SK-N-SH (cell line): ENCODE data around the gene DHPS. TPM values are rescaled to one million over a fixed set of nuclear protein-coding genes. Genes with fewer than 3 reads are reported as not detected.
"Not testable (repeated sequence)": the region's sequence is repeated elsewhere in the genome, so short reads cannot be mapped to it uniquely, and the experiment has no call there.

ENCODE experiments used
- CTCF ChIA-PET: fragments of 300-600, 350-600 bp; formaldehyde crosslinking; extraction: SDS; loops from one replicate; lab custom pipeline; 2021; lab: Yijun Ruan, JAX
- POLR2A ChIA-PET: fragments of 350-600 bp; sonication (Branson Sonifier 250); formaldehyde crosslinking; extraction: SDS; loops from one replicate; lab custom pipeline; 2020; ENCODE audit warnings: antibody characterized with exemption, inconsistent platforms; lab: Yijun Ruan, JAX
- DNase-seq: peaks from one replicate; pipeline ENCODE4 v3.0.0; 2012
- H2AFZ ChIP-seq: fragments of 200-600 bp; sonication (generic); 2 replicates; pipeline ENCODE4 v1.8.1; 2016; ENCODE audit warnings: antibody characterized with exemption, mild to moderate bottlenecking, low read depth
- H3F3A ChIP-seq: fragments of 200-600 bp; sonication (generic); replicated peaks from 2 replicates; pipeline ENCODE3; 2016; ENCODE audit warnings: antibody characterized with exemption, mild to moderate bottlenecking; ENCODE audit not compliant: insufficient read depth
- H3K27ac ChIP-seq, 2 experiments: fragments of 200-500 bp in 1 of 2; fragments of 200-600 bp in 1 of 2; sonication (Bioruptor generic) in 1 of 2; sonication (generic), shearing (Covaris generic) in 1 of 2; 2 replicates each; pipeline versions ENCODE4 v1.5.1 to v1.6.1; 2014 to 2016; ENCODE audit warnings: low read depth in 2 of 2, inconsistent platforms in 1 of 2, low read length in 1 of 2, mild to moderate bottlenecking in 1 of 2, mixed read lengths in 1 of 2
- H3K27me3 ChIP-seq: fragments of 200-600 bp; sonication (generic), shearing (Covaris generic); 2 replicates; pipeline ENCODE4 v1.6.1; 2016; ENCODE audit warnings: mixed run types; ENCODE audit not compliant: insufficient read depth
- H3K36me3 ChIP-seq, 2 experiments: fragments of 200-500 bp in 1 of 2; fragments of 200-600 bp in 1 of 2; sonication (Bioruptor generic) in 1 of 2; sonication (generic) in 1 of 2; replicated peaks in 1 of 2; 2 replicates each; pipeline versions ENCODE3 to v1.5.1; 2014 to 2016; ENCODE audit warnings: low read length in 1 of 2, mild to moderate bottlenecking in 1 of 2; ENCODE audit not compliant: insufficient read depth in 2 of 2, control insufficient read depth in 1 of 2
- H3K4me1 ChIP-seq, 2 experiments: fragments of 200-500 bp in 1 of 2; fragments of 200-600 bp in 1 of 2; sonication (Bioruptor generic) in 1 of 2; sonication (generic), shearing (Covaris generic) in 1 of 2; 2 replicates each; pipeline versions ENCODE4 v1.5.1 to v1.6.1; 2014 to 2016; ENCODE audit warnings: low read depth in 1 of 2, low read length in 1 of 2, mixed run types in 1 of 2; ENCODE audit not compliant: insufficient read depth in 2 of 2, control insufficient read depth in 1 of 2
- H3K4me2 ChIP-seq: fragments of 200-600 bp; sonication (generic), shearing (Covaris generic); 2 replicates; pipeline ENCODE4 v1.6.1; 2017; ENCODE audit warnings: mixed run types
- H3K4me3 ChIP-seq, 2 experiments: fragments of 200-500 bp in 1 of 2; fragments of 200-600 bp in 1 of 2; sonication (Bioruptor generic) in 1 of 2; sonication (generic), shearing (Covaris generic) in 1 of 2; 2 replicates each; pipeline versions ENCODE4 v1.5.1 to v1.8.1; 2014 to 2016; ENCODE audit warnings: low read depth in 2 of 2, inconsistent platforms in 1 of 2, low read length in 1 of 2, mild to moderate bottlenecking in 1 of 2, mixed read lengths in 1 of 2, moderate library complexity in 1 of 2
- H3K79me2 ChIP-seq: fragments of 200-600 bp; sonication (generic); 2 replicates; pipeline ENCODE4 v1.8.1; 2017; ENCODE audit warnings: mild to moderate bottlenecking; ENCODE audit not compliant: insufficient read depth
- H3K9ac ChIP-seq: fragments of 200-600 bp; sonication (generic); 2 replicates; pipeline ENCODE4 v1.6.1; 2017; ENCODE audit warnings: mixed run types
- H3K9me2 ChIP-seq: fragments of 200-600 bp; sonication (generic); 2 replicates; pipeline ENCODE4 v1.6.1; 2017; ENCODE audit warnings: mixed run types
- H3K9me3 ChIP-seq: fragments of 200-600 bp; sonication (generic); 2 replicates; pipeline ENCODE4 v1.6.1; 2017; ENCODE audit warnings: mixed run types, mild to moderate bottlenecking, moderate library complexity
- H4K20me1 ChIP-seq: fragments of 200-600 bp; sonication (generic); 2 replicates; pipeline ENCODE4 v1.6.1; 2017; ENCODE audit warnings: mild to moderate bottlenecking, mixed run types; ENCODE audit not compliant: insufficient read depth
- ELF1 ChIP-seq: IDR thresholded peaks from 2 replicates; pipeline ENCODE4 v1.4.0; 2012
- EP300 ChIP-seq, 2 experiments: IDR thresholded peaks; 2 replicates each; pipeline versions ENCODE4 v1.4.0 to v1.6.1; 2012; ENCODE audit warnings: borderline replicate concordance in 1 of 2, low read depth in 1 of 2, low read length in 1 of 2
- EZH2phosphoT487 ChIP-seq: fragments of 200-600 bp; sonication (generic); IDR thresholded peaks from 2 replicates; pipeline ENCODE4 v1.6.1; 2017; ENCODE audit warnings: low read depth, mixed run types, mild to moderate bottlenecking, antibody characterized with exemption, moderate library complexity, borderline replicate concordance
- FOXJ3 ChIP-seq: sonication (generic); formaldehyde crosslinking; IDR thresholded peaks from 2 replicates; pipeline ENCODE4 v1.5.1; 2020; ENCODE audit warnings: mild to moderate bottlenecking, missing genetic modification reagents
- FOXM1 ChIP-seq: IDR thresholded peaks from 2 replicates; pipeline ENCODE4 v1.4.0; 2012; ENCODE audit warnings: low read depth, mild to moderate bottlenecking
- GATA2 ChIP-seq: sonication (generic); formaldehyde crosslinking; IDR thresholded peaks from 2 replicates; pipeline ENCODE4 v1.5.0; 2020; ENCODE audit warnings: mild to moderate bottlenecking, missing genetic modification reagents
- MXI1 ChIP-seq: IDR thresholded peaks from 2 replicates; pipeline ENCODE4 v1.6.1; 2012; ENCODE audit warnings: mild to moderate bottlenecking, low read depth, low read length, improper control_type of control experiment
- NFIC ChIP-seq: IDR thresholded peaks from 2 replicates; pipeline ENCODE4 v1.4.0; 2012; ENCODE audit warnings: borderline replicate concordance
- NRF1 ChIP-seq: IDR thresholded peaks from 2 replicates; pipeline ENCODE4 v1.6.1; 2012; ENCODE audit warnings: low read depth, mild to moderate bottlenecking, low read length
- RFX5 ChIP-seq: IDR thresholded peaks from 2 replicates; pipeline ENCODE4 v1.6.1; 2012; ENCODE audit warnings: mild to moderate bottlenecking, improper control_type of control experiment, low read length
- SMC3 ChIP-seq: IDR thresholded peaks from 2 replicates; pipeline ENCODE4 v1.6.1; 2012; ENCODE audit warnings: low read depth, low read length, improper control_type of control experiment
- TAF1 ChIP-seq: IDR thresholded peaks from 2 replicates; pipeline ENCODE4 v1.6.1; 2012; ENCODE audit warnings: low read depth, mild to moderate bottlenecking, low read length, moderate library complexity, borderline replicate concordance
- TCF12 ChIP-seq: IDR thresholded peaks from 2 replicates; pipeline ENCODE4 v1.4.0; 2012
- TEAD4 ChIP-seq: IDR thresholded peaks from 2 replicates; pipeline ENCODE4 v1.4.0; 2012; ENCODE audit warnings: mild to moderate bottlenecking, borderline replicate concordance; ENCODE audit not compliant: insufficient read depth
- WGBS: methylation state at CpG from one replicate; pipeline ENCODE4 v1.1.6; 2017; ENCODE audit warnings: low lambda C conversion rate; 5-methylcytosine and 5-hydroxymethylcytosine counted together
- polyA plus RNA-seq, 3 experiments: library from polyadenylated mRNA; depleted of rRNA; stranded (reverse); fragments of >200 nt; gene quantifications; 2 replicates each; pipeline ENCODE4 v1.2.3, GENCODE V29; 2012
- TF ChIP-seq, protein P1 (sequence below): IDR thresholded peaks from 2 replicates; pipeline ENCODE4 v1.4.0; 2012; ENCODE audit warnings: low read depth, borderline replicate concordance

DHPS gene
- polyA plus RNA-seq, 1 of the 3 experiments (the other 2 are of a cell fraction), result 179 TPM

DNA sequence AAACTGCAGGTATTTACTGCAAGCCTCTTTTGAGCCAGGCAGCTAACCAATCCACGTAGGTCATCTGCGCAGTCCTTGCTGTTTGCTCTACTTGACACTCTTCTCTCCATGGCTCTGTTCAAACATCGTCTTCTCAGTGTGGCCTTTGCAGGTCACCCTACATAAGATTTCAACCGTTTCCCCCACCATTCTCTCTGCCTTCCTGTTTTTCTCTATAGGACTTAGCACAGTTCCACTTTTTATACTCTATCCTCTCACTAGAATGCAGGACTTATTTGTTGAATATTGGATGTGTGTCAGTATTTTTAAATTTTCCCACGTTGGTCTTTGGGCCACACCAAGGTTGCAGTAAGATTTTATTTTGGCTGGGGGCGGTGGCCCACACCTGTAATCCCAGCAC is 16.5 kb upstream of the DHPS start:
- H4K20me1 ChIP-seq, result no peaks in the 10 kb centered on the region
- 91% methylated on average over 6 of the region's 6 CpGs for WGBS
- TF ChIP-seq RFX5 (no peak), FOXM1 (no peak), ELF1 (no peak)
- H3F3A ChIP-seq, result peaks cover 33% of the 10 kb centered on the region
- no peaks in the 10 kb centered on the region for H3K27me3 ChIP-seq
- no peaks in the 10 kb centered on the region; the same call in 1 of the 2 replicates for H3K79me2 ChIP-seq
- CTCF ChIA-PET, result interaction anchor here (1.5 kb wide), 1 partner anchor 63 kb away, joined by 4 read pairs; no protein-coding TSS in a partner anchor
- H3K9ac ChIP-seq, result no peak overlapping the region
- POLR2A ChIA-PET, result no interaction called here
- DNase-seq, result no peak
- H3K36me3 ChIP-seq, result peaks cover 18 to 38% of the 10 kb centered on the region in 2 experiments
- no peak overlapping the region for H2AFZ ChIP-seq
- no peaks in the 10 kb centered on the region for H3K9me3 ChIP-seq
- no peak overlapping the region for H3K4me2 ChIP-seq
- no peak overlapping the region for H3K27ac ChIP-seq
- no peaks in the 10 kb centered on the region for H3K9me2 ChIP-seq
- H3K4me1 ChIP-seq, result peaks cover 0 to 16% of the 10 kb centered on the region in 2 experiments; a peak in 2 of 4 replicates
- no peak overlapping the region for H3K4me3 ChIP-seq

GRCh38 chr19:12697425-12697824 is 15.7 kb upstream of the DHPS start:
- CTCF ChIA-PET, result interaction anchor here (0.8 to 2.9 kb wide), 6 partner anchors 13 to 150 kb away, joined by 3 to 11 read pairs (median 4); no protein-coding TSS in a partner anchor
- H3K9me3 ChIP-seq, H3K9me2 ChIP-seq, H2AFZ ChIP-seq, H3K4me3 ChIP-seq, H4K20me1 ChIP-seq, H3K9ac ChIP-seq, DNase-seq, H3K79me2 ChIP-seq, H3K27me3 ChIP-seq: not testable (repeated sequence)
- WGBS, result 96% methylated on average over 22 of the region's 22 CpGs
- Histone ChIP-seq H3F3A (peaks cover 33% of the 10 kb centered on the region), H3K27ac (peak overlapping the region in 1 of 2 experiments; percentile 83; a peak in 1 of 4 replicates), H3K4me1 (peaks cover 0 to 16% of the 10 kb centered on the region in 2 experiments; a peak in 2 of 4 replicates), H3K4me2 (peak overlapping the region; percentile 81; the same call in 1 of the 2 replicates), H3K36me3 (peaks cover 16 to 31% of the 10 kb centered on the region in 2 experiments)
- POLR2A ChIA-PET, result interaction anchor here (0.6 to 1.9 kb wide), 4 partner anchors 11 to 38 kb away, joined by 3 to 5 read pairs (median 4); no protein-coding TSS in a partner anchor

- Histone ChIP-seq H3K4me2 (peak within 1 kb of the TSS; percentile 81), H3K4me1 (peaks cover 0 to 16% of the 10 kb centered on the region in 2 experiments; a peak in 2 of 4 replicates), H2AFZ (peak within 1 kb of the TSS; percentile 89), H4K20me1 (no peaks in the 10 kb centered on the region), H3K27me3 (no peaks in the 10 kb centered on the region), H3K36me3 (peaks cover 15 to 24% of the 10 kb centered on the region in 2 experiments), H3K4me3 (peak within 1 kb of the TSS; percentile 81 to 89), H3K9me2 (no peaks in the 10 kb centered on the region), H3K79me2 (no peaks in the 10 kb centered on the region; the same call in 1 of the 2 replicates), H3K27ac (peak within 1 kb of the TSS; percentile 81 to 83), H3F3A (peaks cover 33% of the 10 kb centered on the region), H3K9ac (peak within 1 kb of the TSS; percentile 68), H3K9me3 (no peaks in the 10 kb centered on the region)
- ChIA-PET CTCF (interaction anchor here (0.7 to 2.9 kb wide), 10 partner anchors 11 to 151 kb away, joined by 3 to 11 read pairs (median 4); no protein-coding TSS in a partner anchor), POLR2A (interaction anchor here (0.6 to 1.9 kb wide), 7 partner anchors 11 to 1322 kb away, joined by 3 to 5 read pairs (median 4); no protein-coding TSS in a partner anchor)
- DNase-seq, result peak; percentile 97
- 11% methylated on average over 36 of the region's 59 CpGs for WGBS
- TF ChIP-seq TCF12 (no peak), TEAD4 (no peak), NRF1 (no peak), NFIC (no peak), EZH2phosphoT487 (no peak), FOXJ3 (CRISPR knock-in tag) (no peak), EP300 (IDR thresholded peaks at IDR 0.05; ENCODE audit: borderline replicate concordance in 1 of 2, low read depth in 1 of 2, low read length in 1 of 2) (no peak), MXI1 (peak; percentile 97), GATA2 (no peak), ELF1 (peak; percentile 93), RFX5 (no peak), SMC3 (no peak), TAF1 (peak; percentile 68; the same call in 1 of the 2 replicates)
- TF ChIP-seq, protein P1, sequence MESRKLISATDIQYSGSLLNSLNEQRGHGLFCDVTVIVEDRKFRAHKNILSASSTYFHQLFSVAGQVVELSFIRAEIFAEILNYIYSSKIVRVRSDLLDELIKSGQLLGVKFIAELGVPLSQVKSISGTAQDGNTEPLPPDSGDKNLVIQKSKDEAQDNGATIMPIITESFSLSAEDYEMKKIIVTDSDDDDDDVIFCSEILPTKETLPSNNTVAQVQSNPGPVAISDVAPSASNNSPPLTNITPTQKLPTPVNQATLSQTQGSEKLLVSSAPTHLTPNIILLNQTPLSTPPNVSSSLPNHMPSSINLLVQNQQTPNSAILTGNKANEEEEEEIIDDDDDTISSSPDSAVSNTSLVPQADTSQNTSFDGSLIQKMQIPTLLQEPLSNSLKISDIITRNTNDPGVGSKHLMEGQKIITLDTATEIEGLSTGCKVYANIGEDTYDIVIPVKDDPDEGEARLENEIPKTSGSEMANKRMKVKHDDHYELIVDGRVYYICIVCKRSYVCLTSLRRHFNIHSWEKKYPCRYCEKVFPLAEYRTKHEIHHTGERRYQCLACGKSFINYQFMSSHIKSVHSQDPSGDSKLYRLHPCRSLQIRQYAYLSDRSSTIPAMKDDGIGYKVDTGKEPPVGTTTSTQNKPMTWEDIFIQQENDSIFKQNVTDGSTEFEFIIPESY, result no peak
Observed at GRCh38 chr19:12696366-12697335, 15.0 kb upstream of the DHPS start, which contains the start of gene FBXW9. FBXW9 (minus strand) TSS chr19:12696631; CDS start chr19:12696581, 50 bp downstream.
